Measurements from ENCODE around the gene TCF12.

Gene TCF12

GRCh38 chr15:56957812-56958406 is 39.5 kb downstream of the TCF12 start:
- TF ChIP-seq CEBPB (IDR thresholded peaks at IDR 0.05) (no peak), EGR1 (IDR thresholded peaks at IDR 0.05) (no peak), TCF12 (IDR thresholded peaks at IDR 0.05; ENCODE audit: low read depth) (no peak), NFIC (IDR thresholded peaks at IDR 0.05) (no peak), YY1 (IDR thresholded peaks at IDR 0.05; ENCODE audit: low read depth) (no peak), TEAD4 (IDR thresholded peaks at IDR 0.05) (no peak), TAF1 (IDR thresholded peaks at IDR 0.05; ENCODE audit: low read depth) (no peak), REST (IDR thresholded peaks at IDR 0.05; ENCODE audit: low read depth) (no peak)
- TF ChIP-seq, protein P1, sequence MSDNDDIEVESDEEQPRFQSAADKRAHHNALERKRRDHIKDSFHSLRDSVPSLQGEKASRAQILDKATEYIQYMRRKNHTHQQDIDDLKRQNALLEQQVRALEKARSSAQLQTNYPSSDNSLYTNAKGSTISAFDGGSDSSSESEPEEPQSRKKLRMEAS (IDR thresholded peaks at IDR 0.05): no peak

- TF ChIP-seq YY1 (IDR thresholded peaks at IDR 0.05; ENCODE audit: low read depth) (no peak), CREB1 (IDR thresholded peaks at IDR 0.05; ENCODE audit: low read depth) (no peak), REST (IDR thresholded peaks at IDR 0.05; ENCODE audit: low read depth) (no peak), TEAD4 (IDR thresholded peaks at IDR 0.05) (no peak), TAF1 (IDR thresholded peaks at IDR 0.05; ENCODE audit: low read depth) (no peak), CEBPB (IDR thresholded peaks at IDR 0.05) (no peak), EP300 (IDR thresholded peaks at IDR 0.05; ENCODE audit: borderline replicate concordance) (no peak), RAD21 (IDR thresholded peaks at IDR 0.05; ENCODE audit: low read depth) (no peak), FOXM1 (IDR thresholded peaks at IDR 0.05; ENCODE audit: borderline replicate concordance, low read depth) (no peak), USF1 (IDR thresholded peaks at IDR 0.05) (no peak), TCF12 (IDR thresholded peaks at IDR 0.05; ENCODE audit: low read depth) (no peak), ZBTB7A (IDR thresholded peaks at IDR 0.05; ENCODE audit: low read depth) (no peak)
- TF ChIP-seq, protein P1 (IDR thresholded peaks at IDR 0.05): no peak
These were observed 40.8 kb downstream of the TCF12 start for GRCh38 chr15:56959318-56959648.

- no peak for TF ChIP-seq TCF12 (IDR thresholded peaks at IDR 0.05; ENCODE audit: low read depth)
- no peak for TF ChIP-seq USF1 (IDR thresholded peaks at IDR 0.05)
- TF ChIP-seq EP300 (IDR thresholded peaks at IDR 0.05; ENCODE audit: borderline replicate concordance): no peak
- no peak for TF ChIP-seq YY1 (IDR thresholded peaks at IDR 0.05; ENCODE audit: low read depth)
- no peak for TF ChIP-seq NFIC (IDR thresholded peaks at IDR 0.05)
- TF ChIP-seq RAD21 (IDR thresholded peaks at IDR 0.05; ENCODE audit: low read depth): no peak
- no peak for TF ChIP-seq TEAD4 (IDR thresholded peaks at IDR 0.05)
- TF ChIP-seq ZBTB7A (IDR thresholded peaks at IDR 0.05; ENCODE audit: low read depth): no peak
- no peak for TF ChIP-seq FOXM1 (IDR thresholded peaks at IDR 0.05; ENCODE audit: borderline replicate concordance, low read depth)
These were observed 41.7 kb downstream of the TCF12 start for GRCh38 chr15:56960116-56960515.

DNA sequence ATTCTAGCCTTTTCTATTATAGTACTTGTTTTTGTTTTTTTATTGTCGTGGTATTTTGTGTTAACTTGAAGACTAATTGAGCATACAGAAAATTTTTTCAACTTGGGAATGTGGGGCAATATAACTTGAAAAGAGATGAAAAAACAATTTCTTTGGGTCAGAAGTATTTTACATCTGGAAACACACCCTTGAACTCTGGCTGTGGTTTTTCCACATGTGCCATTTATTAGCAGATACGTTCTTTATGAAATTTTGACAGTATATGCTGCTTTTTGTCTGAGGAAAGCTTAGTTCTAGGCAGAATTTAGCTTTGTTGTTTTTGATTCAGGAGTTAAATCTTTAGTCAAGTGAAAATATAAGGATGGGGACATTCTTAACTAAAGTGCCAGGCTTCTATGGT is 44.7 kb downstream of the TCF12 start:
- no peak for TF ChIP-seq USF1 (IDR thresholded peaks at IDR 0.05)
- no peak for TF ChIP-seq EGR1 (IDR thresholded peaks at IDR 0.05)
- no peak for TF ChIP-seq EP300 (IDR thresholded peaks at IDR 0.05; ENCODE audit: borderline replicate concordance)
- TF ChIP-seq YY1 (IDR thresholded peaks at IDR 0.05; ENCODE audit: low read depth): no peak
- TF ChIP-seq TCF12 (IDR thresholded peaks at IDR 0.05; ENCODE audit: low read depth): no peak
- no peak for TF ChIP-seq TEAD4 (IDR thresholded peaks at IDR 0.05)
- no peak for TF ChIP-seq TAF1 (IDR thresholded peaks at IDR 0.05; ENCODE audit: low read depth)
- no peak for TF ChIP-seq FOXM1 (IDR thresholded peaks at IDR 0.05; ENCODE audit: borderline replicate concordance, low read depth)
- TF ChIP-seq ZBTB7A (IDR thresholded peaks at IDR 0.05; ENCODE audit: low read depth): no peak
- no peak for TF ChIP-seq NFIC (IDR thresholded peaks at IDR 0.05)

DNA sequence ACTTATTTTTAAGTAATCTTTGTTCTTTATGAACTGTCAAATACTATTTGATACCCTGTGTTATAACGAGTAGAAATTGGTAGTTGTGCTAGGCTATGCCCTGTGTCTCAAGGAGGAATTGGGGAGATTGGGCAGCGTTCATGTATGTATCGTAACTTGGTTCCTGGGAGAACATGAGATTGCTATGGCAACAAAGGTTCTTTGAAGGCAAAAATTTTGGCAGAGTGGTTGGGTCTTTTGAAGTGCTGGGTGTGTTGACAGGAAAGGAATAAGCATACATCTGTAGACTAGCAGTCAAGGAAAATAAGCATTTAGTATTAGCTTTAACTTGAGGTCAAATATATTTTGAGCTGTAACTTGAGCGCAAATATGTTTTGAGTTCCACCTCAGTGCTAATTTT is 45.3 kb downstream of the TCF12 start:
- TF ChIP-seq RAD21 (IDR thresholded peaks at IDR 0.05; ENCODE audit: low read depth) (no peak), REST (IDR thresholded peaks at IDR 0.05; ENCODE audit: low read depth) (no peak)
